Measurements from ENCODE around the gene VAV3.

The VAV3 gene

GRCh38 chr1:107541412-107541811 lies 423.6 kb downstream of the VAV3 start:
- peaks cover 0 to 5% of the 10 kb centered on the region in 2 donors for H3K9me3 ChIP-seq (ENCODE audit: control insufficient read depth in 2 of 2, low read length in 2 of 2)
- H3K9ac ChIP-seq (ENCODE audit: low read length in 2 of 2) = no peak overlapping the region
- H3K27ac ChIP-seq (ENCODE audit: low read length) = no peak overlapping the region
- H3K36me3 ChIP-seq (ENCODE audit: control insufficient read depth in 2 of 2, insufficient read depth in 2 of 2, low read length in 2 of 2) = no peaks in the 10 kb centered on the region
- H3K4me1 ChIP-seq (ENCODE audit: control insufficient read depth, insufficient read depth, low read length) = no peaks in the 10 kb centered on the region
- no peaks in the 10 kb centered on the region for H3K27me3 ChIP-seq (ENCODE audit: control insufficient read depth in 1 of 2, insufficient read depth in 2 of 2, low read length in 2 of 2)
- no peak overlapping the region for H3K4me3 ChIP-seq (ENCODE audit: low read length in 2 of 2)

DNA sequence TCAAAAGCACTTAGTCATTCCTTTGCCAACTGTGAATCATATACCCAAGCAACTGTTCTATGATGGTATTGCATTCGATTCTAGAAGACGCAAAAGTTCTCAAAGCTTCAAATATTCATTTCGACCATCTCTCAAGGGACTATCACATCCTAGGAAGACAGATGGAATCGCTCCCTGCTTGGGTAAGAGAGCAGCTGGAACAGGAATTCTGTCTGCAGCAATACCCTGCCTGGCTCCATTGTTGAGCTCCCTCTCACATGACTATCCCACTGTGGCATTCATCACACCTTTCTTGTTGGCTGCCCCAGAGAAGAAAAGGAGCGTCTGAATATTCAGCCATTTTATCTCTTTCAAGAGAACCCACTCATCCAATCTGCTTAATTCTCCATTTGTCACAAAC lies 426.5 kb downstream of the VAV3 start:
- Histone ChIP-seq H3K4me3 (ENCODE audit: low read length in 2 of 2) (no peak overlapping the region), H3K9ac (ENCODE audit: low read length in 2 of 2) (no peak overlapping the region), H3K9me3 (ENCODE audit: control insufficient read depth in 2 of 2, low read length in 2 of 2) (peaks cover 0 to 5% of the 10 kb centered on the region in 2 donors), H3K27ac (ENCODE audit: low read length) (no peak overlapping the region), H3K27me3 (ENCODE audit: control insufficient read depth in 1 of 2, insufficient read depth in 2 of 2, low read length in 2 of 2) (no peaks in the 10 kb centered on the region), H3K4me1 (ENCODE audit: control insufficient read depth, insufficient read depth, low read length) (peaks cover 7% of the 10 kb centered on the region), H3K36me3 (ENCODE audit: control insufficient read depth in 2 of 2, insufficient read depth in 2 of 2, low read length in 2 of 2) (no peaks in the 10 kb centered on the region)

DNA sequence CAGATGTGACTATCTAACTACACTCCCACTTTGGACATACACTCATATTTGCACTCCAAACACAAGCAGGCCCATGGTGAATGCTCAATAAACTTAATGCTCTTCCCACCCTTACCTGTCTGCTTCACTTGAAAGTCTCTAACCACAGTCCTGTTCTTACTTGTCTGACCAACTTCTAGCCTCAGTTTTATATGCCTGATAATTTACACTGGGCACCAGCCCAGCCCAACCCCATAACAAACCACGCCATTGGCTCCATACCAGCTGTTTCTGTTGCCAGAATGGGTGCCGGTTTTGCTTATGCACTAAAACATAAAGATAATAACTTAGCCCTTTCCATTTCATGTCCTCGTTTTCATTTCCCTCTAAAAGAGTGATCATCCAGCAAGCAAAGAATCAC lies 428.7 kb downstream of the VAV3 start:
- Histone ChIP-seq H3K36me3 (ENCODE audit: control insufficient read depth in 2 of 2, insufficient read depth in 2 of 2, low read length in 2 of 2) (no peaks in the 10 kb centered on the region), H3K4me3 (ENCODE audit: low read length in 2 of 2) (no peak overlapping the region), H3K4me1 (ENCODE audit: control insufficient read depth, insufficient read depth, low read length) (peaks cover 7% of the 10 kb centered on the region), H3K27me3 (ENCODE audit: control insufficient read depth in 1 of 2, insufficient read depth in 2 of 2, low read length in 2 of 2) (no peaks in the 10 kb centered on the region), H3K9me3 (ENCODE audit: control insufficient read depth in 2 of 2, low read length in 2 of 2) (peaks cover 0 to 5% of the 10 kb centered on the region in 2 donors), H3K9ac (ENCODE audit: low read length in 2 of 2) (no peak overlapping the region), H3K27ac (ENCODE audit: low read length) (no peak overlapping the region)

- H3K4me3 ChIP-seq (ENCODE audit: low read length in 2 of 2) = no peak overlapping the region
- no peaks in the 10 kb centered on the region for H3K36me3 ChIP-seq (ENCODE audit: control insufficient read depth in 2 of 2, insufficient read depth in 2 of 2, low read length in 2 of 2)
- no peaks in the 10 kb centered on the region for H3K27me3 ChIP-seq (ENCODE audit: control insufficient read depth in 1 of 2, insufficient read depth in 2 of 2, low read length in 2 of 2)
- H3K9ac ChIP-seq (ENCODE audit: low read length in 2 of 2) = no peak overlapping the region
- peaks cover 7% of the 10 kb centered on the region for H3K4me1 ChIP-seq (ENCODE audit: control insufficient read depth, insufficient read depth, low read length)
- H3K27ac ChIP-seq (ENCODE audit: low read length) = no peak overlapping the region
- peaks cover 0 to 5% of the 10 kb centered on the region in 2 donors for H3K9me3 ChIP-seq (ENCODE audit: control insufficient read depth in 2 of 2, low read length in 2 of 2)
Measured at GRCh38 chr1:107535091-107535490, 429.9 kb downstream of the VAV3 start.

GRCh38 chr1:107534632-107535031 lies 430.3 kb downstream of the VAV3 start:
- H3K4me3 ChIP-seq (ENCODE audit: low read length in 2 of 2) = no peak overlapping the region
- H3K27me3 ChIP-seq (ENCODE audit: control insufficient read depth in 1 of 2, insufficient read depth in 2 of 2, low read length in 2 of 2) = no peaks in the 10 kb centered on the region
- H3K9me3 ChIP-seq (ENCODE audit: control insufficient read depth in 2 of 2, low read length in 2 of 2) = peaks cover 0 to 5% of the 10 kb centered on the region in 2 donors
- no peaks in the 10 kb centered on the region for H3K36me3 ChIP-seq (ENCODE audit: control insufficient read depth in 2 of 2, insufficient read depth in 2 of 2, low read length in 2 of 2)
- H3K9ac ChIP-seq (ENCODE audit: low read length in 2 of 2) = no peak overlapping the region
- no peak overlapping the region for H3K27ac ChIP-seq (ENCODE audit: low read length)
- peaks cover 7% of the 10 kb centered on the region for H3K4me1 ChIP-seq (ENCODE audit: control insufficient read depth, insufficient read depth, low read length)

- Histone ChIP-seq H3K36me3 (ENCODE audit: control insufficient read depth in 2 of 2, insufficient read depth in 2 of 2, low read length in 2 of 2) (no peaks in the 10 kb centered on the region), H3K27me3 (ENCODE audit: control insufficient read depth in 1 of 2, insufficient read depth in 2 of 2, low read length in 2 of 2) (no peaks in the 10 kb centered on the region), H3K27ac (ENCODE audit: low read length) (no peak overlapping the region), H3K4me3 (ENCODE audit: low read length in 2 of 2) (no peak overlapping the region), H3K9me3 (ENCODE audit: control insufficient read depth in 2 of 2, low read length in 2 of 2) (no peaks in the 10 kb centered on the region), H3K4me1 (ENCODE audit: control insufficient read depth, insufficient read depth, low read length) (peaks cover 7% of the 10 kb centered on the region), H3K9ac (ENCODE audit: low read length in 2 of 2) (no peak overlapping the region)
Measured at GRCh38 chr1:107533436-107533835, 431.5 kb downstream of the VAV3 start.

- Histone ChIP-seq H3K36me3 (ENCODE audit: control insufficient read depth in 2 of 2, insufficient read depth in 2 of 2, low read length in 2 of 2) (no peaks in the 10 kb centered on the region), H3K9ac (ENCODE audit: low read length in 2 of 2) (no peak overlapping the region), H3K9me3 (ENCODE audit: control insufficient read depth in 2 of 2, low read length in 2 of 2) (no peaks in the 10 kb centered on the region), H3K27ac (ENCODE audit: low read length) (no peak overlapping the region), H3K4me1 (ENCODE audit: control insufficient read depth, insufficient read depth, low read length) (peaks cover 7% of the 10 kb centered on the region), H3K4me3 (ENCODE audit: low read length in 2 of 2) (no peak overlapping the region), H3K27me3 (ENCODE audit: control insufficient read depth in 1 of 2, insufficient read depth in 2 of 2, low read length in 2 of 2) (no peaks in the 10 kb centered on the region)
Measured at GRCh38 chr1:107532318-107532717, 432.7 kb downstream of the VAV3 start.

- no peak overlapping the region for H3K9ac ChIP-seq (ENCODE audit: low read length in 2 of 2)
Measured at GRCh38 chr1:107531065-107531908, 433.7 kb downstream of the VAV3 start.

GRCh38 chr1:107530543-107530942 lies 434.4 kb downstream of the VAV3 start:
- Histone ChIP-seq H3K27me3 (ENCODE audit: control insufficient read depth in 1 of 2, insufficient read depth in 2 of 2, low read length in 2 of 2) (no peaks in the 10 kb centered on the region), H3K9me3 (ENCODE audit: control insufficient read depth in 2 of 2, low read length in 2 of 2) (no peaks in the 10 kb centered on the region), H3K4me1 (ENCODE audit: control insufficient read depth, insufficient read depth, low read length) (peaks cover 6% of the 10 kb centered on the region), H3K4me3 (ENCODE audit: low read length in 2 of 2) (no peak overlapping the region), H3K27ac (ENCODE audit: low read length) (no peak overlapping the region), H3K9ac (ENCODE audit: low read length in 2 of 2) (no peak overlapping the region), H3K36me3 (ENCODE audit: control insufficient read depth in 2 of 2, insufficient read depth in 2 of 2, low read length in 2 of 2) (no peaks in the 10 kb centered on the region)

More at GRCh38 chr1:107531065-107531908, 433.7 kb downstream of the VAV3 start:
- Histone ChIP-seq H3K4me1 (ENCODE audit: control insufficient read depth, insufficient read depth, low read length) (peaks cover 7% of the 10 kb centered on the region), H3K27me3 (ENCODE audit: control insufficient read depth in 1 of 2, insufficient read depth in 2 of 2, low read length in 2 of 2) (no peaks in the 10 kb centered on the region), H3K27ac (ENCODE audit: low read length) (no peak overlapping the region), H3K9me3 (ENCODE audit: control insufficient read depth in 2 of 2, low read length in 2 of 2) (no peaks in the 10 kb centered on the region), H3K4me3 (ENCODE audit: low read length in 2 of 2) (no peak overlapping the region), H3K36me3 (ENCODE audit: control insufficient read depth in 2 of 2, insufficient read depth in 2 of 2, low read length in 2 of 2) (no peaks in the 10 kb centered on the region)

- H3K9ac ChIP-seq (ENCODE audit: low read length in 2 of 2) = no peak overlapping the region
- no peaks in the 10 kb centered on the region for H3K36me3 ChIP-seq (ENCODE audit: control insufficient read depth in 2 of 2, insufficient read depth in 2 of 2, low read length in 2 of 2)
- H3K9me3 ChIP-seq (ENCODE audit: control insufficient read depth in 2 of 2, low read length in 2 of 2) = no peaks in the 10 kb centered on the region
- H3K27ac ChIP-seq (ENCODE audit: low read length) = no peak overlapping the region
- no peaks in the 10 kb centered on the region for H3K4me1 ChIP-seq (ENCODE audit: control insufficient read depth, insufficient read depth, low read length)
- no peak overlapping the region for H3K4me3 ChIP-seq (ENCODE audit: low read length in 2 of 2)
- no peaks in the 10 kb centered on the region for H3K27me3 ChIP-seq (ENCODE audit: control insufficient read depth in 1 of 2, insufficient read depth in 2 of 2, low read length in 2 of 2)
Measured at GRCh38 chr1:107529511-107530149, 435.4 kb downstream of the VAV3 start.
